GM23338 (cell line): ENCODE results near the gene OXNAD1. TPM values are rescaled to one million over a fixed set of nuclear protein-coding genes. Genes with fewer than 3 reads are reported as not detected.

ENCODE experiments used
- ATAC-seq: fragments of 200-7000 bp; cut with Tn5 transposase; 3 replicates; pipeline ENCODE4 v1.9.1; 2020
- DNase-seq: peaks from one replicate; pipeline ENCODE4 v3.0.0-alpha.2; 2015; ENCODE audit warnings: low spot score
- H2AFZ ChIP-seq: fragments of 200-600 bp; sonication (generic); 2 replicates; pipeline ENCODE4 v1.8.0; 2016; ENCODE audit warnings: antibody characterized with exemption, mild to moderate bottlenecking, moderate library complexity
- H3F3A ChIP-seq: fragments of 200-600 bp; sonication (generic); replicated peaks from 2 replicates; pipeline ENCODE4 v1.8.0; 2017; ENCODE audit warnings: antibody characterized with exemption, mixed run types, low read depth
- H3K27ac ChIP-seq: fragments of 200-600 bp; sonication (generic); 2 replicates; pipeline ENCODE4 v1.6.1; 2016; ENCODE audit warnings: low read depth
- H3K27me3 ChIP-seq: fragments of 200-600 bp; sonication (generic); 2 replicates; pipeline ENCODE4 v1.8.0; 2016; ENCODE audit warnings: mild to moderate bottlenecking, mixed run types, moderate library complexity; ENCODE audit not compliant: insufficient read depth
- H3K36me3 ChIP-seq: fragments of 200-600 bp; sonication (generic); 2 replicates; pipeline ENCODE4 v1.8.0; 2016; ENCODE audit warnings: mild to moderate bottlenecking; ENCODE audit not compliant: insufficient read depth
- H3K4me1 ChIP-seq: fragments of 200-600 bp; sonication (generic); 2 replicates; pipeline ENCODE4 v1.8.0; 2016; ENCODE audit warnings: mild to moderate bottlenecking, moderate library complexity; ENCODE audit not compliant: insufficient read depth
- H3K4me2 ChIP-seq: fragments of 200-600 bp; sonication (generic); 2 replicates; pipeline ENCODE4 v1.7.1; 2017; ENCODE audit warnings: mixed run types
- H3K4me3 ChIP-seq: fragments of 200-600 bp; sonication (generic); 2 replicates; pipeline ENCODE4 v1.6.1; 2016; ENCODE audit warnings: mixed run types
- H3K79me2 ChIP-seq: fragments of 200-600 bp; sonication (generic); replicated peaks from 2 replicates; pipeline ENCODE4 v1.8.0; 2017; ENCODE audit warnings: mild to moderate bottlenecking; ENCODE audit not compliant: insufficient read depth
- H3K9me2 ChIP-seq: fragments of 200-600 bp; sonication (generic); 2 replicates; pipeline ENCODE4 v1.8.0; 2017; ENCODE audit not compliant: insufficient read depth
- H4K20me1 ChIP-seq: fragments of 200-600 bp; sonication (generic); replicated peaks from 2 replicates; pipeline ENCODE4 v1.8.0; 2017; ENCODE audit warnings: mild to moderate bottlenecking; ENCODE audit not compliant: insufficient read depth
- H3K27ac Mint-ChIP-seq: 2 replicates; pipeline ENCODE4 v1.8.0; 2020; ENCODE audit warnings: inconsistent platforms, mild to moderate bottlenecking, moderate library complexity, mixed read lengths
- H3K27me3 Mint-ChIP-seq: 3 replicates; pipeline ENCODE4 v1.8.0; 2022; ENCODE audit warnings: low read depth, mild to moderate bottlenecking, moderate library complexity, mixed read lengths, inconsistent platforms; ENCODE audit not compliant: insufficient read depth, poor library complexity
- H3K36me3 Mint-ChIP-seq: 3 replicates; pipeline ENCODE4 v1.8.0; 2021; ENCODE audit warnings: low read depth, mild to moderate bottlenecking, inconsistent platforms, moderate library complexity, mixed read lengths
- H3K4me1 Mint-ChIP-seq: 3 replicates; pipeline ENCODE4 v1.8.0; 2020; ENCODE audit warnings: mild to moderate bottlenecking, inconsistent platforms, mixed read lengths
- H3K4me3 Mint-ChIP-seq: 3 replicates; pipeline ENCODE4 v1.8.0; 2021; ENCODE audit warnings: moderate library complexity, mild to moderate bottlenecking, inconsistent platforms, mixed read lengths
- H3K9me3 Mint-ChIP-seq: 3 replicates; pipeline ENCODE4 v1.8.0; 2020; ENCODE audit warnings: moderate library complexity, mild to moderate bottlenecking, inconsistent platforms, mixed read lengths
- CREB1 ChIP-seq: fragments of 250-450 bp; sonication (Bioruptor Pico); IDR thresholded peaks from 2 replicates; pipeline ENCODE4 v1.5.0; 2020; ENCODE audit warnings: low read depth, mild to moderate bottlenecking, moderate library complexity
- CTCF ChIP-seq, 2 experiments: fragments of 200-600 bp in 1 of 2; sonication (generic) in 1 of 2; conservative IDR thresholded peaks; 2 replicates each; pipeline versions ENCODE4 v1.5.1 to v1.6.1; 2016 to 2017; ENCODE audit warnings: antibody characterized with exemption in 2 of 2, low read depth in 2 of 2, mild to moderate bottlenecking in 2 of 2, moderate library complexity in 1 of 2
- EZH2 ChIP-seq: fragments of 200-600 bp; sonication (generic); IDR thresholded peaks from one replicate; pipeline ENCODE4 v1.8.0; 2017; ENCODE audit warnings: antibody characterized with exemption, mild to moderate bottlenecking, low read depth; ENCODE audit not compliant: unreplicated experiment
- EZH2phosphoT487 ChIP-seq: fragments of 200-600 bp; sonication (generic); IDR thresholded peaks from one replicate; pipeline ENCODE4 v1.8.1; 2018; ENCODE audit warnings: antibody characterized with exemption; ENCODE audit not compliant: unreplicated experiment
- JUNB ChIP-seq: IDR thresholded peaks from one replicate; pipeline ENCODE4 v1.6.1; 2016; ENCODE audit warnings: antibody characterized with exemption; ENCODE audit not compliant: unreplicated experiment
- NANOG ChIP-seq: IDR thresholded peaks from 2 replicates; pipeline ENCODE4 v1.6.1; 2016; ENCODE audit warnings: antibody characterized with exemption, borderline replicate concordance
- POLR2AphosphoS5 ChIP-seq: IDR thresholded peaks from 2 replicates; pipeline ENCODE4 v1.6.1; 2016; ENCODE audit warnings: antibody characterized with exemption, low read depth
- REST ChIP-seq: IDR thresholded peaks from one replicate; pipeline ENCODE4 v1.6.1; 2018; ENCODE audit warnings: antibody characterized with exemption; ENCODE audit not compliant: unreplicated experiment
- STAT1 ChIP-seq: IDR thresholded peaks from one replicate; pipeline ENCODE4 v1.6.1; 2016; ENCODE audit warnings: antibody characterized with exemption; ENCODE audit not compliant: unreplicated experiment
- ZNF114 ChIP-seq: fragments of 250-450 bp; sonication (Bioruptor Pico); IDR thresholded peaks from 2 replicates; pipeline ENCODE4 v1.5.0; 2020; ENCODE audit warnings: mild to moderate bottlenecking, moderate library complexity
- ZNF331 ChIP-seq: fragments of 250-450 bp; sonication (Bioruptor Pico); IDR thresholded peaks from 2 replicates; pipeline ENCODE4 v1.5.0; 2020; ENCODE audit warnings: low read depth, mild to moderate bottlenecking, moderate library complexity
- polyA plus RNA-seq: library from polyadenylated mRNA; unstranded; fragments of >200 nt; fragmentation: Nextera tagmentation; extraction: Ambion mirVana; gene quantifications from 2 replicates; pipeline ENCODE4 v1.2.1, GENCODE V29; 2016
- total RNA-seq: library from RNA; depleted of rRNA; stranded (reverse); fragments of >200 nt; shearing (Covaris generic); gene quantifications from 2 replicates; pipeline ENCODE4 v1.2.3, GENCODE V29; 2014
- TF ChIP-seq, protein P1 (sequence below): IDR thresholded peaks from 2 replicates; pipeline ENCODE4 v1.6.1; 2016; ENCODE audit warnings: antibody characterized with exemption

OXNAD1 gene
- total and polyA plus RNA-seq, 2 experiments from 2014 or later, result 22.9 to 34.2 TPM

DNA sequence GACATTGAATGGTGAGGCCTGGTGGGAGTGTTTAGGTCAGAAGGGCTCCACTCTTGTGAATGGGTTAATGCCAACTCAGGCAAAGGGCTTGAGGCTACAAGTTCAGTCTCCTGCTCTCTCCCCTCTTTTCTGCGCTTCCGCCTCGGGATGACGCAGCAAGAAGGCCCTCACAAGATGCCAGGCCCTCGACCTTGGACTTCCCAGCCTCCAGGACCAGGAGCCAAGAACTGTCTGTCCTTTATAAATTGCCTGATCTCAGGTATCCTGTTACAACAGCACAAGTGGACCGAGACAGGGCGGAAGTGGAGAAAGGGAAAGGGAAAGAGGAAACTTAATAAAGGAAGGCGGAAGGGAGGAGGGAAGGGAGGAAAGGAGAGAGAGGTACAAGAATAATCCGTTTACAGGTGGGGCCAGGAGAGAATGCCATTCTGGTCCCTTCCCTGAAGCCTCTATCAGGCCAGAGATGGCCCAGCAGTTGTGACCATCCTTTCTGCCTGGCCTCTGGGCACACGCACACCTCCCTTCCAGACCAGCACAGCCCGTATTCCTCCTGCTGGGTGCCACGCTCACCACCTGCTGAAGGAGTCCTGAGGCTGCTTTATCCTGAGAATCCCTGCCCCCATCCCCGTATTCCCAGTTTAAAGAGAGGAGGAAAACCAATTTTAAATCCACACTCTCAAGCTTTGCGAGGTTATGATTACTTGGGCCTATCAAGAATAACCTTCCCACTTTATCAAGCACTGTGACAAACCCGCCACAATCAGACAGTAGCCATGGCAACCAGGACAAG is 64.2 kb downstream of the OXNAD1 start:
- DNase-seq (no peak), ATAC-seq (peak; percentile 69)
- Mint-ChIP-seq H3K9me3 (peaks cover 10% of the 10 kb centered on the region), H3K36me3 (peaks cover 37% of the 10 kb centered on the region), H3K27ac (peak overlapping the region; percentile 76), H3K4me1 (peaks cover 19% of the 10 kb centered on the region), H3K4me3 (no peak overlapping the region), H3K27me3 (no peaks in the 10 kb centered on the region)
- Histone ChIP-seq H3K27me3 (no peaks in the 10 kb centered on the region), H3K79me2 (no peaks in the 10 kb centered on the region), H3K4me3 (no peak overlapping the region), H3K9me2 (no peaks in the 10 kb centered on the region), H3K4me2 (no peak overlapping the region), H3K36me3 (no peaks in the 10 kb centered on the region), H3F3A (no peaks in the 10 kb centered on the region), H2AFZ (no peak overlapping the region), H3K4me1 (0 out of 2 replicates have a peak, but pooled peaks cover 6% of the 10 kb centered on the region), H4K20me1 (no peaks in the 10 kb centered on the region; the same call in 1 of the 2 replicates), H3K27ac (no peak overlapping the region)
- TF ChIP-seq CTCF (conservative IDR thresholded peaks at IDR 0.05; ENCODE audit: low read depth in 2 of 2) (no peak), ZNF331 (no peak), STAT1 (no peak), NANOG (no peak), POLR2AphosphoS5 (no peak), EZH2 (no peak)

GRCh38 chr3:16329826-16330129 is 64.8 kb downstream of the OXNAD1 start:
- Mint-ChIP-seq H3K4me1 (peaks cover 19% of the 10 kb centered on the region), H3K27ac (peak overlapping the region; percentile 48; the same call in 1 of the 2 replicates), H3K27me3 (peaks cover 3% of the 10 kb centered on the region), H3K9me3 (peaks cover 10% of the 10 kb centered on the region), H3K36me3 (peaks cover 43% of the 10 kb centered on the region), H3K4me3 (no peak overlapping the region)
- DNase-seq (peak; percentile 56), ATAC-seq (peak; percentile 89)
- Histone ChIP-seq H3K4me3 (no peak overlapping the region), H2AFZ (no peak overlapping the region), H3K79me2 (no peaks in the 10 kb centered on the region), H3K27me3 (no peaks in the 10 kb centered on the region), H4K20me1 (no peaks in the 10 kb centered on the region; the same call in 1 of the 2 replicates), H3K9me2 (no peaks in the 10 kb centered on the region), H3F3A (no peaks in the 10 kb centered on the region), H3K36me3 (no peaks in the 10 kb centered on the region), H3K4me2 (no peak overlapping the region), H3K4me1 (0 out of 2 replicates have a peak, but pooled peaks cover 6% of the 10 kb centered on the region), H3K27ac (no peak overlapping the region)
- TF ChIP-seq, protein P1, sequence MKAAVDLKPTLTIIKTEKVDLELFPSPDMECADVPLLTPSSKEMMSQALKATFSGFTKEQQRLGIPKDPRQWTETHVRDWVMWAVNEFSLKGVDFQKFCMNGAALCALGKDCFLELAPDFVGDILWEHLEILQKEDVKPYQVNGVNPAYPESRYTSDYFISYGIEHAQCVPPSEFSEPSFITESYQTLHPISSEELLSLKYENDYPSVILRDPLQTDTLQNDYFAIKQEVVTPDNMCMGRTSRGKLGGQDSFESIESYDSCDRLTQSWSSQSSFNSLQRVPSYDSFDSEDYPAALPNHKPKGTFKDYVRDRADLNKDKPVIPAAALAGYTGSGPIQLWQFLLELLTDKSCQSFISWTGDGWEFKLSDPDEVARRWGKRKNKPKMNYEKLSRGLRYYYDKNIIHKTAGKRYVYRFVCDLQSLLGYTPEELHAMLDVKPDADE, result no peak
- TF ChIP-seq STAT1 (no peak), CTCF (conservative IDR thresholded peaks at IDR 0.05; ENCODE audit: low read depth in 2 of 2) (no peak), REST (no peak), ZNF114 (no peak), POLR2AphosphoS5 (no peak), CREB1 (CRISPR knock-in tag) (no peak), EZH2phosphoT487 (no peak), ZNF331 (no peak), NANOG (no peak), JUNB (no peak)
